Endothelial cell of umbilical vein (primary cell): ENCODE data around the gene TMEM233.

Source experiments
- CTCF ChIP-seq, 2 donors: IDR thresholded peaks; 1 replicate in 1 of 2; 2 replicates in 1 of 2; pipeline ENCODE4 v1.5.1; 2011; ENCODE audit warnings: low read length in 2 of 2, mild to moderate bottlenecking in 2 of 2, moderate library complexity in 2 of 2, control low read depth in 1 of 2, inconsistent platforms in 1 of 2, low read depth in 1 of 2; ENCODE audit not compliant: insufficient read depth in 1 of 2; ENCODE audit errors: extremely low read depth in 1 of 2
- EZH2 ChIP-seq: IDR thresholded peaks from 2 replicates; pipeline ENCODE4 v1.6.1; 2012; ENCODE audit warnings: borderline replicate concordance, low read depth, mild to moderate bottlenecking, moderate library complexity, low read length, inconsistent platforms; ENCODE audit not compliant: severe bottlenecking
- FOS ChIP-seq: IDR thresholded peaks from 2 replicates; pipeline ENCODE4 v1.6.1; 2011; ENCODE audit warnings: mild to moderate bottlenecking, low read length, moderate library complexity, borderline replicate concordance; ENCODE audit not compliant: insufficient read depth
- GATA2 ChIP-seq: IDR thresholded peaks from 2 replicates; pipeline ENCODE4 v1.7.0; 2011; ENCODE audit warnings: low read depth, mild to moderate bottlenecking, moderate library complexity, mixed read lengths, low read length; ENCODE audit not compliant: insufficient read length, insufficient read depth
- JUN ChIP-seq: IDR thresholded peaks from 2 replicates; pipeline ENCODE4 v1.6.1; 2011; ENCODE audit warnings: borderline replicate concordance, low read depth; ENCODE audit not compliant: insufficient read length, insufficient read depth
- MAX ChIP-seq: IDR thresholded peaks from 2 replicates; pipeline ENCODE4 v1.6.1; 2011; ENCODE audit not compliant: insufficient read depth, insufficient read length
- MYC ChIP-seq: IDR thresholded peaks from one replicate; pipeline ENCODE4 v1.6.1; 2011; ENCODE audit warnings: mild to moderate bottlenecking, low read depth, low read length
- POLR2A ChIP-seq: IDR thresholded peaks from 2 replicates; pipeline ENCODE4 v1.6.1; 2012; ENCODE audit warnings: low read depth, mild to moderate bottlenecking, control low read depth, low read length
- POLR2AphosphoS5 ChIP-seq: IDR thresholded peaks from 2 replicates; pipeline ENCODE4 v1.6.1; 2012; ENCODE audit warnings: low read depth, mild to moderate bottlenecking, control low read depth, low read length, moderate library complexity; ENCODE audit not compliant: insufficient read depth

- TF ChIP-seq CTCF (IDR thresholded peaks at IDR 0.05; ENCODE audit: extremely low read depth in 1 of 2, insufficient read depth in 1 of 2, low read depth in 1 of 2, low read length in 2 of 2) (no peak), POLR2A (no peak), POLR2AphosphoS5 (no peak), EZH2 (no peak), MYC (no peak), MAX (no peak), JUN (no peak), GATA2 (no peak), FOS (no peak)
Observed at GRCh38 chr12:119592232-119592631, 1.3 kb upstream of the TMEM233 start.
